SKM-1 (cell line): ENCODE measurements around the gene HYDIN.

ENCODE experiments used
- DNase-seq: peaks from one replicate; lab custom pipeline; 2025; ENCODE audit not compliant: unreplicated experiment; lab: John Stamatoyannopoulos, UW

Gene HYDIN

DNA sequence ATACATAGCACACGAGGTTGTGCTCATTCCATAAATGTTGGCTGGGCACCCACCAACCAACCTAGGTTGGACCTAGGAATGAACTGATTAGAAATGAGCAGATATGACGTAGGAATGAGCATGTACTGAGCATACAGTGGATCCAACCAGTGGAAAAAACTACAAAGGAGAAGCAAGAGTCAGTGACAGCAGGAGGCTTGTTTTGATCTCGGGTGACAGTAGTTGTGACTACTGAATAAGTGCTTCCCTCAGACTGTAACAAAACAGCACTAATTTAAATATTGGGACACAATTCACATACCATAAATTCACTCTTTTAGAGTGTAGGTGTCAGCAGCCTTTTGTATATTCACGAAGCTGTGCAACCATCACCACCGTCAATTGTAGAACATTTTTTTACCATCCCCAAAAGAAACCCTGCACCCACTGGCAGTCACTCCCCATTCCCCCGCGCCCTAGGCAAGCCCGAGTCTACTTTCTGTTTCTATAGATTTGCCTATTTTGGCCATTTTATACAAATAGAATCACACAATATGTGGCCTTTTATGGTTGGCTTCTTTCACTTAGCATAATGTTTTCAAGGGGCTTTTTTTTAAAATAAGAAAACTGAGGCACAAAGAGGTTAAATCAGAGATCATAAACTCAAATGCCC lies 436.5 kb downstream of the HYDIN start:
- no peak for DNase-seq

DNA sequence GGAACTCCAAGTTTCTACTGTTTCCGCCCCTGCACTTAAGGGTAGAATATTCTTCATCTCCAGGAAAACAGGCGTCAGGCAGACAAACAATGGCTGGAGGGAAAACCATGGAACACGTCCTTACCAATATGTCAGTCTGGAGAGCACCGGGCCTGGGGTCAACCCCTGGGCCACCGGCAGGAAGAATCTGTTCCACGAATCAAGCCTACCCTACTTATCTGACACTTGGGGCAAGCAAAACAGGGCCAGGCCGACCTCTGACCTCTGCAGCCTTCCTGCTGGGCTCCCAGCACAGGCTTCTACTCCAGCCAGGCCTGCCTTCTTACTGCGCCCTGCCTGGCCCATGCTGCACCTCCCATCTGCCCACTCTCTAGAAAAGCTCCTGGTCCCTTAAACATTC lies 439.7 kb downstream of the HYDIN start:
- no peak for DNase-seq

DNA sequence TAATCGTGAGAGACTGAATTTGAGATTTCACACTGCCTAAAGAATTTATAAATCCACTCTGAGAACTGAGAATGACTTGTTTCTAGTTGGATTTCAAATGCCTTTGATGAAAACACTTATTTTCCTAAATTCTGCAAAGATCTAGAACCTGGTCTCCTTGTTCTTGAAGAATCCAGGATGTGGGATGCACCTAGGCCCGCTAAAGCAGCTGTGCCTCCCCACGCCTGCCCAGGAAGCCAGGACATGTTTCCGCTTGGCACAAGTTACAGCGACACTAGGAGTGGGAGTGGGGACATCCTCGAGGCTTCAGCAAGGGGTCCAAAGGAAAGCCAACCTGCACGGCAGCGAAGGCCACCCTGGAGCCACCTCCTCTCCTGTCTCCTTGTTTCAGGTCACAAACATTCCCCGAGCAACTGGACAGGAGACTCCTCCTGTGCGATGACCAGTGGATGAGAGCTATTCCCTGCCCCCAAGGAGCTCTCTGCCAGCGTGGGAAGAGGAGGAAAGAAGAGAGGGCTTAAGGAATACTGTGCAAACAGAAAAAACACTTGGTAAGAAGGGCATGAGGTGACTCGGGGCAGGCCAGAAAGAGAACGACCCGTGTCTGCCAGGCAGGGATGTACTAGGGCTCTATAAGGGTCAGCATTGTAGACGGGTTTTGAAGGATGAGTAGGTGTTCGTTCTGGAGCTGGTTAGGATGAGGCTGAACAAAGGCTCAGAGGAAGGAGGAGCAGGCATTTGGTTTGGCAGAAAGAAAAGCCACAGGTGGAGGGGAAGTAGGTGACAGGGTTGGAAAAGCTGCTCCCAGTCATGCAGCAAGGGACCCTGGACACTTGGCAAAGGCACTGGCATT lies 440.7 kb downstream of the HYDIN start:
- no peak for DNase-seq

DNA sequence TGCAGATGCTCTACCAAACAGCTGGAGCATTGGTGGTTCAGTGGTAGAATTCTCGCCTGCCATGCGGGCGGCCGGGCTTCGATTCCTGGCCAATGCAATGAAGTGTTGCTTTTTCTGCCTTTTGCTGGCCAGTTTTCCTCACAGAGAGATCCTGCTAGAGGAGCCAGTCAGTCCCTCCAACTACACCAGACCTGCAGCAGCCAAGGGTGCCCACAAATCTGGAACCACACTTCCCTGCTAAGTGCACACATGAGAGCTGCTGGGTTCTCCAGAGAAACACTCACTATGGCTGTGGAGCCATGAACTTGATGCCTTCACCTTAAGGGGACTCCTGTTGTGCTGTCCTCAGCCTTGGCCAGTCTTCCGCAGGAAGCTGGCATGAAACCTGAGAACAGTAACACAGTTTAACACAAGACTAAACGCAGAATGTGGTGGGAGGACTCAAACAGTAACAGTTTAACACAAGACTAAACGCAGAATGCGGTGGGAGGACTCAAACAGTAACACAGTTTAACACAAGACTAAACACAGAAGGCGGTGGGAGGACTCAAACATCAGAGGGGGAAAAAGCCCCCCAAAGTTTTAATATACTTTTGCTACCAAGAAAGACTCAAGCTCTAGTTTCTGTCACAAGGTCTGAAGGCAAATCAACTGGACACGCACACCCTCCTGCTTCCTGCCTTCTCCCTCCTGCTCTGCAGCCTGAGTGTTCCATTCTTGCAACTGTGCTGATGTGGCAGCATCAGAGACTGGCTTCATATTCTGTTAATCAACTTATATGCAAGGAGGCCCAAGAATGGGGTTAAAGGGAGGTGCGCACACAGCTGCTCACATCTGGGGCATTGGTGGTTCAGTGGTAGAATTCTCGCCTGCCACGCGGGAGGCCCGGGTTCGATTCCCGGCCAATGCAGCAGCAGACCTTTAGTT lies 441.6 kb downstream of the HYDIN start:
- DNase-seq: no peak

DNA sequence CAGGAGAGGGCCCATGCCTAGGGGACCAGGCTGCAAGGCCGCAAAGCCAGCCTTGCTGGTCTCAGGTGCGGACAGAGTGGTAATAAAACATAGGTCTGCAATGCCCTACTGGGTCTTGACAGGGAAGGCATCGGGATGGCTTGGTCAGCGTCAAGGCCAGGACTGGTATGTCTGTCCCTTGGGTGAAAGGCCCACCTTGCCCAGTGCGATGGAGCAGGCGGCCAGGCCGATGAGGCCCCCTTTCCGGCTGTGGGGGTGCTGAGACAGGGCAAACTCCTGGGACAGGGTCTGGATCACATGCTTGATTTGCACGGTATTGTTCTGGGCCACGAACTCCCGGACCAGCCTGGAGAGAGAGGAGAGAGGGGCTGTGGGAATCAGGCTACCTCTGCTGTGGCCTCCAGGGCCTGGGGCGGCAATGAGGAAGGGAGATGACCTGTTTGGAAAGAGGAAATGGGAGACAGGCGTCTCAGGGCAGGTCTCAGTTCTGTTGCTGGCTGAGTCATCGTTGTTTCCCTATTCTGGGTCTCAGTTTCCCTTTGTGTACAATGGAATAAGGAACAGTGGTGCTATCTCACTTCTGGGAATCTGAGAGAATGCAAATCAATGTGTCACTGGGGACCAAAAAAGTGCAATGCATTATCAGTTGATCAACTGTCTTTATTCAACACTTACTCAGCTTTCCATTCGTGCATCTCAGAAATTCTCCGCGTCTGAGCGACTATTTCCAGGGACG lies 444.3 kb downstream of the HYDIN start:
- DNase-seq: no peak

DNA sequence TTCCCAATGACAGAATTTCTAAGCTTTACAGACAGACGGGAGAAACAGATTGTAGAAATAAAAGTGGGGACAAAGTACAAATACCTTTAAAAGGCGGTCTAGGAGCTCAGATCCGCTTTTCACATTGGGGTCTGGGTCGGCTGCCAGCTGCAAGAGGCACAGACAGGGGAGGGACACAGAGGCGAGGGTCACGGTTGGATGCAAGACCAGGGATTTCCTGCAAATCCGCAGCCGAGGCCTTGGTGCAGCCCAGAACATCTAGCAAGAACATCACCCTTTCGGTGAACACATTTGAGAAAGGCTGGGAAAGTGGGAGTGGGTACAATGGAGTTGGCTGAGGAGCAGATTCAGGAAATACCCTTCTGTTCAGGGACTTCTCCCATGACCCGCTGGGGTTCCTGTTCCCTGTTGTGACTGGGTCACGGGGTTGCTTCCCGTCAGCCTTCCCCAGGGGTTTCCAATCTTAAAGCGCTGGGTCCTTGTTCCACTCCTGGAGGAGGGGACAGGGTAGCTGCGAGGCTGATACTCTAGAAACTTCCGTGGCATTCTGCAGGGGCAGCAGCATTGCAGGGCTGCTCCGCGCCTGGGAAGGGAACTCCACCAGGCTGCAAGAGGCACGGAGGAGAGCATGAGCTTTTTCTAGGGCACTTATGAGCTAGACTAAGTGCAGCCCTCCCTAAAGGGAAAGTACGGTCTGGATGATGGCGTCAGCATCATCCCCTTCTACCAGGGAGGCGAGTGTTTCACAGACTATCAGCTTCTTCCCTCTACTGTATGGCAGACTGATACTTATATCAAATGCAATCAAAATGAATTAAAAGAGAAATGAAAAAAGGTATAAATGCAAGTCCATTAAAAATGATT lies 445.6 kb downstream of the HYDIN start:
- no peak for DNase-seq

DNA sequence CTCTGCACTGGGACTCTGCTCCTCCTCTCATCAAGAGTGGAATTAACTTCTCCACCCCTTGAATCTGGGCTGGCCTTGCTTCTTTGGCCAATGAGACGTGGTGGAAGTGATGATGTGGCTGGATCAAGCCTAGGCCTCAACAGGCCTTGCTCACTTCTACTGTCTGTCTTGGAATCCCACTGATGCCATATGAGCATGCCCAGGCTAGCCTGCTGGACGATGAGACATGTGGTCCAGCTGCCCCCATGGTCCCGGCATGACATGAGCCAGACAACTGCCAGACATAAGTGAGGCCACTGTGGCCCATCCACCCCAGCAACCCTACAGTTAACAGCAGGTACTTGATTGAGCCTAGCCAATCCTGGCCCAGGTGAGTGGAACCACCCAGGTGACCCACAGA lies 448.3 kb downstream of the HYDIN start:
- no peak for DNase-seq

DNA sequence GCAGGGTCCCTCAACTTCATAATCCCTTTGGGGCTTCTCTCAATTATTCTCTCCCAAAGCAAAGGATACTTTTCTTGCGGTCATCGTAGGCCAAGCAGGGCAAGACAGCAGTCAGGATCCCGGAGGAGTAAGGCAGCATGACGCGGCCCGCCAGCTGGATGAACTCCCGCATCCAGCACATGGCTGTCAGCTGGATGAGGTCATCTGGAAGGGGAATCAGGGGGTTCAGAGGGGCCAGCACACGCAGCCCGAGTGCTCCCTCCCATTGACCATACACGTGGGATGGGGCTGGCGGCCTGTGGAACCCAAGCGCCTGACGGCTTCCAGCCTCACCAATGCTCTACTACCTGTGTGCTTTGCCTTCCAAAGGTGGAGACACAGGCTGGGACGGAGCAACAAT lies 448.7 kb downstream of the HYDIN start:
- DNase-seq: no peak

DNA sequence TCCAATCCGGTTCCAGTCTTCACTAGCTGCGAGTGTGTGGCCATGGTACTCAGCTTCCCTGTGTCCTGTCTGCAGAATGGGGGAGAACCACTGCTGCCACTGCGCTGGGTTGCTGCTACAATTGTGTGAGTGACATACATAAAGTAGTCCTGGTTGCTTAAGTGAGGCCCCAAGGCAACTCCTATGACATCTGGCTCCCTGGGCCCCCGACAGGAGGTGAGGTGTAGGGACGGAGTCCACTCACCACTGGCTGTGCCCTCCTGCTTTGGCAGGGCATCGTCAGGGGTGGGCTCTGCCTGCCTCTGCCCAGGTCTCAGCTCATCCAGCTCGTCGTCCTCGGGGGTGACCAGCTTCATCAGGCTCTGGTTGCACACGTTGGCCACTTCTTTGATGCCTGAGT lies 450.0 kb downstream of the HYDIN start:
- DNase-seq: no peak

DNA sequence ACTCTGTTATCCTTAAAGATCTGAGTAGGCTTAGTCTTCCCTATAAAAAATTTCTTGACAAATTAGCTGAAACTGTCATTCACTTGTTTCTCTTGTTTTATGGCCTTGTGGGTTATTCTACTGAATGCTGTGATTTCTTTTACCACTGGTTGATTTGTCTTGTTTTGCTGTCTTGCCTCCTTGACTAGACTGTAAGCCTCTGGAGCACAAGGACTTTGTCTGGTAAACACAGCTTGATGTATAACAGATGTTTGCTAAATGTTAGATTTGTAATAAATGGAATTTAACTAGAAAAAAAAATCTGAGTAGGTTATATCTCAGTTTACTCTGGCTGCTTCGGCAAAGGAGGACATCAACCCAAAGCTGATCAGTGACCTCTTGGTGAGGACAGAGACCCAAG lies 451.2 kb downstream of the HYDIN start:
- no peak for DNase-seq

DNA sequence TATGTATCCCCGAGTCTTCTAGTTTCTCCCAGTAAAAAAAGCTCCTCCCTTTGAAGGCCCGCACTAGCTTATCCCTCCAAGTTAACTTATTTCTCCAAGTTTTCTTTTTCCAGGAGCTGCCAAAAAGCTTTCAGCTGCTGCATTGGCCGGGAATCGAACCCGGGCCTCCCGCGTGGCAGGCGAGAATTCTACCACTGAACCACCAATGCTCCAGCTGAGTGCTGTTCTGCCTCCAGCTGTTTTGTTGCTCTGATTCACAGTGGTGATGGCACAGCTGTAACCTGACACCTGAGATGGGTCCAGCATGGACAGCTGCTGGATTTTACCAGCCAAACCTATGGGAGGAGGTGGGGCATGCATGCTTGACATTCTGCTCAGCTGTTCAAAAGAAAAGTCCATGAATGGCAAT lies 451.6 kb downstream of the HYDIN start:
- no peak for DNase-seq

DNA sequence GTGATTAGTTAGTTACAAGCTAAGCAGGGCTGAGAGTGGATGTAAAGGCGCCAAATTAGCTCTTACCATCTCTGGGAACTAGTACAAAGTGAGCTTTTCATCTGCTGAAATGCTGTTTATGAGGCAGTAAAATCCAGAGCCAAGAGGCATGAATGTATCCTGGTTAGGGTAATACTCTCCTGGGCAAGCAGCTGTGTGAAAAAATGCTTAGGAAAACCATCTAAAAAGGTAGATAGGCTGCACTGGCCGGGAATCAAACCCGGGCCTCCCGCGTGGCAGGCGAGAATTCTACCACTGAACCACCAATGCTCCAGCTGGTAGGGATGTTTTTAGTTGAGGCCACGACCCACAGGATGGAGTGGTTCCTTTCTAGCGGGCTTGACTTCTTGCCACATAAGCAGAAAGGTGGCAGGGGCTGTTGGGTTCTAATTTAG lies 452.5 kb downstream of the HYDIN start:
- DNase-seq: no peak

DNA sequence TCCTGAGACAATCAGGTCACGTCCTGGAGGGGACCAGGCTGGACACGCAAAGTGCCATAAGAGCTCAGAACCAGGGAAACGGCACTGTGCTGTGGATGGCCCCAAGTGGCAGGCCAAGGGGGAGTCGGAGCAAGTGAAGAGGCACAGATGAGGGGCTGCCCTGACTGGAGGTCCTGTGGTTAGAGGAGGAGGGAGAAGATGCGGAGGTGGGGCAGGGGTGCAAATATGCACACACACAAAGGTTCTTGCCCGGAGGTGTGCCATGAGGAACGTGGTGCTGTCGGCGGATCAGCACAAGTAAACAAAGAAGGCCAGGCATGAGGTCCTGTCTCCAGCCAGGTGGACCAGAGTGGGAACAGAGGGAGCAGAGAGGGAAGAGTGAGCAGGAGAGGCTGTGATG lies 453.0 kb downstream of the HYDIN start:
- DNase-seq: no peak

DNA sequence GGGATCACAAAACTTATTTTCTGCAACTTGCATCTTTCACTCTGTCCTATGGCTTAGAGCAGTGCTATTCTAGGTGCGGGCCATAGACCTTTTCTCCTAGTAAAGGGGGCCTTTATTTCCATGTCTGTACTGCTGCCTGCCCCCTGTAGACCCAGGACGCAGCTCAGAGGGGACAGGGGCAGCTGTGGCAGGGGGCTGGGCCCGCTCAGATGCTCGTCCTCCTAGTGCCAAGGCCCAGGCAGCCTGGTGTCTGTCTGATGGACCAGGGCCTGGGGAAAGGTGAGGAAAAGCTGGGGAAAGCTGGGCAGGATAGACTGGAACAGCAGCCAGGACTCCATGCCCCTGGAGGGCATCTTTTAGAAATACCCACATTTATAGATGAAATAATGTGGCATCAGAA lies 455.1 kb downstream of the HYDIN start:
- DNase-seq: no peak

DNA sequence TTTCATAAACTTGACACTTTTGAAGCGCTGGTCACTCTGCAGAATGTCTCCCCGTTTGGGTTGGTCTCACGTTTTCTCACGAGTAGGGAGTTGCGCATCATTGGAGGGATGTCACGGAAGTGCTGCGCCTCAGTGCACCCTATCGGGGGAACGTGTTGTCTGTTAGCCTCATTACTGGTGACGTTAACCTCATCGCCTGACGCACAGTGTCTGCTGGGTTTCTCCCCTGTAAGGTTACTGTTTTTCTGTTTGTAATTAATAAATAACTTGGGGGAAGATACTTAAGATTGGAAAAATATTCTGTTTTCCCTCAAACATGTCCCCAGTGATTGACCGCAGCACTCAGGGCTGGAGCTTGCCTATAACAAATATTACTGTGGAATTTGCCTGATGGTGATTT lies 456.3 kb downstream of the HYDIN start:
- DNase-seq: no peak

DNA sequence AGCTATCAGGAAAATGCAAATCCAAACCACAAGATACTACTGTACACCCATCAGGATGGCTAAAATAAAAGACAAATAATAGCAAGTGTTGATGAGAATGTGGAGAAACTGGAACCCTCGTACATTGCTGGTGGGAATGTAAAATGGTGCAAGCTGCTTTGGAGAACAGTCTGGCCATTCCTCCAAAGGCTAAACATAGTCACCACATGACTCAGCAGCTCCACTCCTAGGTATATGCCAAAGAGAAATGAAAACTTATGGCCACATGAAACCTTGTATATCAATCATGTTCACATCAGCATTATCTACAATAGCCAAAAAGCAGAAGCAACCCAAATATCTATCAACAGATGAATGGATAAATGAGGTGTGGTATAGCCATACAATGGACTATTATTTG lies 458.0 kb downstream of the HYDIN start:
- no peak for DNase-seq

DNA sequence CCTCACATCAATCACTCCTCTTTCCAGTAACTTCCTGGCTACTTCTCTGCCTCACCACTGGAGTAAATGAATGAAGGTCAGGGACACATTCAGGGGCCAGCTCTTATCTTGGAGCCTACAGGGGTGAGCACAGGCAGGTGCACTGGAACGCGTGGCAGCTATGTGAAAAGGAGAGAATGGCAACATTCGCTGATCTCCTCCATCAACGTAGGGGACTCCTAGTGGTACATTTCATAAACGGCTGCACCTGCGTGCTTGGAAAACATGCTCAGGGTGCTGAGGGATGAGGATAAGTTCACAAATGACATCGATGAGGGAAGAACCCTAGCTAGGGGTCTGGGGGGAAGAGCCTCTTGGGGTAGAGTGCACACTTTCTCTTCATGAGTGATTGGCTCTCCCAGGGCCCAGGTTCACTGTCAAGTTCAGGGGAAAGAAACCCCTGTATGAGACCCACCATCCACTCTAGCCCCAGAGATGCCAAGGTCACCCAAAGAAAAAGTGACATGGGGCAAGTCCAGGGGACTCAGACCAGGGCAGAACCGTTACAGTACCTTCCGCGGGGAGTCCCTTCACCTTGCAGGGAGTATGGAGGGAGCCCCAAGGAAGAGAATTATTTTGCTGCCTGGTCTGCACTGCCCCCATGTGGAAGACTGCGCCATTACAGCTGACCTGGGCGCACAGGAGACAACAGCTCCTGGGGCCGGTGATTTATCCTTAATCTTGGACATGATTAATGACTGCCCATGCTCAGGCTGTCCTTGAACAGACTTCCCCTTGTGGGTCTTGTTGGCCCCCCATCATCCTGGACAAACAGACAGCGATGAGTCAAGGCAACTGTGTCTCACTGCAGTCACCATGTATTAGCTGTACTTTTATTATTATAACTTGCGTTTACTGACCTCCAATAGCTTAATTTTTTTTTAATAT lies 459.6 kb downstream of the HYDIN start:
- peak; percentile 53 for DNase-seq

DNA sequence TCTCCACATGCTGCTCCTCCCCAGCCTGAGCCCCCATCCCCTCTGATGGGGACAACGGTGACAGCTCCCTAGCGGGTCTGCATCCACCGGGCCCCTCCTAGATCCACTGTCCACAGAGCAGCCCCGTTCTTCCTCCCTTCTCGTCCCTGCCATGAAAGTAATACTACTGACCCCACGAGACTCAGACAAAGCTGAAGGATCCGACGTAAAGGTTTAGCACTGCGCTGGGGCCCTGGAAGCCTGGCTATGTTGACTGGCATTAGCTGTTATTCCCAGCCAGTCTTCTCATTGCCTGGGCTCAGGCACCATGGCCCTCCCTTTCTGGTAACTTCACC lies 460.3 kb downstream of the HYDIN start:
- no peak for DNase-seq

DNA sequence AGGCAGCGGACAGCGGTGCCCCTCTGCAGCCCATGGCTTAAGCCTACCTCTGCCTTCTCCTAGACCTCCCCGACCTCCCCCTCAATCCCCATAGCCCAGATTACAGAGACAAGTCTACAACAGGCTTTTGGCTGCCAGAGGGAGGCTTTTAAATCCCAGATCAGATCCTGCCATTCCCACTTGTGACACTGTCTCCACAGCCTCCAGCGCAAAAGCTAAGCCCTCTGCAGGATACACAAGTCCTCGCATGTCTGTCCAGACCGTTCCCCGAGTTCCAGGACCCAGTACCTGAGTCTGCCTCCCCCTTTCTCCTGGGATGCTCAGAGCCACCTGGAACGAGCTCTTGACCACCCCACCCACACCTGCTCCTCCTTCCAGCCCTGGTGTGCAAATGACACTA lies 460.8 kb downstream of the HYDIN start:
- no peak for DNase-seq
